Activated CD4-positive, alpha-beta T cell treated with anti-CD3 and anti-CD28 coated beads, Interleukin-2, amount 50 U/mL, for 1 hour (primary cell): ENCODE measurements around the gene LAMA2.

ENCODE experiments used
- DNase-seq: peaks from one replicate; pipeline ENCODE4 v3.0.0-alpha.2; 2020

Gene LAMA2

GRCh38 chr6:129507059-129507807 lies 624.3 kb downstream of the LAMA2 start:
- DNase-seq: no peak

- DNase-seq: no peak
Observed at GRCh38 chr6:129507846-129508245, 624.9 kb downstream of the LAMA2 start.

- DNase-seq: no peak
Observed at GRCh38 chr6:129508477-129509145, 625.7 kb downstream of the LAMA2 start.

- no peak for DNase-seq
Observed at GRCh38 chr6:129510950-129511349, 628.0 kb downstream of the LAMA2 start.

- DNase-seq: no peak
Observed at GRCh38 chr6:129513471-129513870, 630.5 kb downstream of the LAMA2 start.

- DNase-seq: no peak
Observed at GRCh38 chr6:129515004-129515403, 632.1 kb downstream of the LAMA2 start.

- DNase-seq: no peak
Observed at GRCh38 chr6:129516005-129516404, 633.1 kb downstream of the LAMA2 start.

GRCh38 chr6:129516787-129517186 lies 633.8 kb downstream of the LAMA2 start:
- DNase-seq: no peak

- no peak for DNase-seq
Observed at GRCh38 chr6:129517288-129517687, 634.4 kb downstream of the LAMA2 start.

- DNase-seq: no peak
Observed at GRCh38 chr6:129519750-129520149, 636.8 kb downstream of the LAMA2 start.

GRCh38 chr6:129521946-129522345 lies 639.0 kb downstream of the LAMA2 start:
- DNase-seq: no peak

- DNase-seq: no peak
Observed at GRCh38 chr6:129523816-129524215, 640.9 kb downstream of the LAMA2 start.

GRCh38 chr6:129525055-129525454 lies 642.1 kb downstream of the LAMA2 start:
- DNase-seq: no peak

- DNase-seq: no peak
Observed at GRCh38 chr6:129534926-129535325, 652.0 kb downstream of the LAMA2 start.

GRCh38 chr6:129536271-129536670 lies 653.3 kb downstream of the LAMA2 start:
- no peak for DNase-seq

- no peak for DNase-seq
Observed at GRCh38 chr6:129539032-129539431, 656.1 kb downstream of the LAMA2 start.

- DNase-seq: no peak
Observed at GRCh38 chr6:129542705-129543104, 659.8 kb downstream of the LAMA2 start.

GRCh38 chr6:129543981-129544380 lies 661.0 kb downstream of the LAMA2 start:
- DNase-seq: no peak

- no peak for DNase-seq
Observed at GRCh38 chr6:129544892-129545612, 662.1 kb downstream of the LAMA2 start.

GRCh38 chr6:129546702-129547101 lies 663.8 kb downstream of the LAMA2 start:
- no peak for DNase-seq

- DNase-seq: no peak
Observed at GRCh38 chr6:129551486-129551885, 668.5 kb downstream of the LAMA2 start.

GRCh38 chr6:129552413-129552812 lies 669.5 kb downstream of the LAMA2 start:
- DNase-seq: no peak

GRCh38 chr6:129555206-129555832 lies 672.4 kb downstream of the LAMA2 start:
- no peak for DNase-seq
